H1 (cell line): ENCODE results near the gene TNRC6C. TPM values are rescaled to one million over a fixed set of nuclear protein-coding genes. Genes with fewer than 3 reads are reported as not detected.

Experiments
- CTCF ChIA-PET: fragments of 300-600 bp; sonication (Branson Sonifier 250); formaldehyde crosslinking; loops from one replicate; lab custom pipeline; 2021; ENCODE audit not compliant: partially characterized antibody; lab: Charles Lee
- POLR2A ChIA-PET: fragments of 300-600 bp; sonication (Branson Sonifier 250); formaldehyde crosslinking; loops from one replicate; lab custom pipeline; 2021; ENCODE audit warnings: inconsistent platforms; ENCODE audit not compliant: partially characterized antibody; lab: Charles Lee
- DNase-seq, 2 experiments: peaks; one replicate each; pipeline versions ENCODE4 v3.0.0 to v3.0.0-alpha.2; 2010 to 2022; ENCODE audit warnings: low spot score in 2 of 2, low read depth in 1 of 2, mixed read lengths in 1 of 2
- FAIRE-seq: peaks from 2 replicates; lab custom pipeline; 2011; peaks lifted over from hg19 to GRCh38; lab: Jason Lieb, UNC
- H2AFZ ChIP-seq: 2 replicates; pipeline ENCODE4 v1.8.1; 2012; ENCODE audit warnings: low read length, inconsistent platforms
- H2AK5ac ChIP-seq: 2 replicates; pipeline ENCODE4 v1.6.1; 2013; ENCODE audit warnings: low read depth, low read length
- H2BK120ac ChIP-seq: replicated peaks from 2 replicates; pipeline ENCODE3; 2013; ENCODE audit warnings: low read depth, low read length, inconsistent platforms
- H2BK12ac ChIP-seq: 2 replicates; pipeline ENCODE4 v1.6.1; 2013; ENCODE audit warnings: low read depth, low read length
- H2BK15ac ChIP-seq: 2 replicates; pipeline ENCODE4 v1.6.1; 2013; ENCODE audit warnings: low read length
- H2BK20ac ChIP-seq: 2 replicates; pipeline ENCODE4 v1.6.1; 2013; ENCODE audit warnings: low read length
- H2BK5ac ChIP-seq: 2 replicates; pipeline ENCODE4 v1.6.1; 2013; ENCODE audit warnings: low read depth, low read length
- H3K14ac ChIP-seq: 2 replicates; pipeline ENCODE4 v1.6.1; 2013; ENCODE audit warnings: inconsistent platforms; ENCODE audit not compliant: insufficient read length
- H3K18ac ChIP-seq: 2 replicates; pipeline ENCODE4 v1.6.1; 2013; ENCODE audit warnings: low read length; ENCODE audit errors: extremely low read depth
- H3K23ac ChIP-seq: 2 replicates; pipeline ENCODE4 v1.6.1; 2013; ENCODE audit warnings: inconsistent platforms; ENCODE audit not compliant: insufficient read length
- H3K23me2 ChIP-seq: 2 replicates; pipeline ENCODE4 v1.6.1; 2013; ENCODE audit warnings: low read depth, low read length
- H3K27ac ChIP-seq: 2 replicates; pipeline ENCODE4 v1.6.1; 2011; ENCODE audit warnings: low read depth, low read length, inconsistent platforms
- H3K27me3 ChIP-seq, 4 experiments: replicated peaks in 1 of 4; 1 replicate in 1 of 4; 2 replicates in 3 of 4; pipeline versions ENCODE4 v1.6.1 to v1.8.1; 2011 to 2013; ENCODE audit warnings: low read length in 3 of 4, mild to moderate bottlenecking in 3 of 4, inconsistent platforms in 2 of 4, mixed read lengths in 2 of 4, moderate library complexity in 1 of 4; ENCODE audit not compliant: control insufficient read depth in 3 of 4, insufficient read depth in 3 of 4; ENCODE audit errors: extremely low read depth in 1 of 4
- H3K36me3 ChIP-seq, 4 experiments: 2 replicates each; pipeline versions ENCODE4 v1.6.1 to v1.8.1; 2011 to 2013; ENCODE audit warnings: mild to moderate bottlenecking in 4 of 4, low read length in 3 of 4, moderate library complexity in 2 of 4, control low read depth in 1 of 4, inconsistent platforms in 1 of 4; ENCODE audit not compliant: insufficient read depth in 4 of 4, control insufficient read depth in 2 of 4
- H3K4ac ChIP-seq: replicated peaks from 2 replicates; pipeline ENCODE3; 2013; ENCODE audit warnings: low read length, low read depth, mixed read lengths, inconsistent platforms; ENCODE audit not compliant: insufficient read length
- H3K4me1 ChIP-seq, 4 experiments: replicated peaks in 1 of 4; 1 replicate in 1 of 4; 2 replicates in 3 of 4; pipeline versions ENCODE4 v1.6.1 to v1.8.1; 2011 to 2013; ENCODE audit warnings: low read length in 3 of 4, inconsistent platforms in 2 of 4, mixed read lengths in 1 of 4; ENCODE audit not compliant: insufficient read depth in 4 of 4, control insufficient read depth in 3 of 4
- H3K4me2 ChIP-seq, 2 experiments: 2 replicates each; pipeline versions ENCODE4 v1.6.1 to v1.8.1; 2011 to 2013; ENCODE audit warnings: low read depth in 2 of 2, low read length in 2 of 2, control low read depth in 1 of 2, inconsistent platforms in 1 of 2, mild to moderate bottlenecking in 1 of 2; ENCODE audit not compliant: insufficient read depth in 1 of 2
- H3K4me3 ChIP-seq, 4 experiments: fragments of 200-600, 300-600 bp in 1 of 4; sonication (generic), shearing (Covaris generic), sonication (Bioruptor Twin) in 1 of 4; 2 replicates each; pipeline versions ENCODE4 v1.5.1 to v1.8.1; 2011 to 2016; ENCODE audit warnings: low read length in 4 of 4, low read depth in 3 of 4, control low read depth in 2 of 4, inconsistent platforms in 2 of 4, mild to moderate bottlenecking in 2 of 4, mixed read lengths in 1 of 4, moderate library complexity in 1 of 4; ENCODE audit not compliant: insufficient read depth in 2 of 4; ENCODE audit errors: extremely low read depth in 1 of 4
- H3K56ac ChIP-seq: replicated peaks from 2 replicates; pipeline ENCODE3; 2013; ENCODE audit warnings: low read depth, mild to moderate bottlenecking, mixed read lengths, low read length, inconsistent platforms; ENCODE audit not compliant: insufficient read length
- H3K79me1 ChIP-seq: 2 replicates; pipeline ENCODE4 v1.6.1; 2013; ENCODE audit warnings: low read depth, low read length, control low read depth
- H3K79me2 ChIP-seq, 2 experiments: 2 replicates each; pipeline versions ENCODE4 v1.6.1 to v1.8.1; 2012 to 2013; ENCODE audit warnings: low read length in 2 of 2, mild to moderate bottlenecking in 2 of 2, inconsistent platforms in 1 of 2; ENCODE audit not compliant: insufficient read depth in 2 of 2, control insufficient read depth in 1 of 2
- H3K9ac ChIP-seq, 4 experiments: replicated peaks in 1 of 4; 1 replicate in 1 of 4; 2 replicates in 3 of 4; pipeline versions ENCODE4 v1.6.1 to v1.8.1; 2011 to 2013; ENCODE audit warnings: low read depth in 3 of 4, low read length in 3 of 4, control low read depth in 2 of 4, mild to moderate bottlenecking in 2 of 4, moderate library complexity in 2 of 4, inconsistent platforms in 1 of 4; ENCODE audit errors: extremely low read depth in 1 of 4
- H3K9me3 ChIP-seq, 2 experiments: 2 replicates each; pipeline versions ENCODE4 v1.6.1 to v1.8.1; 2012 to 2013; ENCODE audit warnings: mild to moderate bottlenecking in 2 of 2, moderate library complexity in 2 of 2, control low read depth in 1 of 2, inconsistent platforms in 1 of 2, low read depth in 1 of 2, low read length in 1 of 2, mixed read lengths in 1 of 2; ENCODE audit not compliant: insufficient read depth in 2 of 2
- H4K20me1 ChIP-seq, 2 experiments: replicated peaks in 1 of 2; 2 replicates each; pipeline versions ENCODE3 to v1.8.1; 2011 to 2013; ENCODE audit warnings: inconsistent platforms in 2 of 2, low read length in 2 of 2, mild to moderate bottlenecking in 1 of 2; ENCODE audit not compliant: insufficient read depth in 2 of 2, control insufficient read depth in 1 of 2
- H4K5ac ChIP-seq: 2 replicates; pipeline ENCODE4 v1.6.1; 2013; ENCODE audit warnings: low read length, low read depth, mixed read lengths, inconsistent platforms; ENCODE audit not compliant: insufficient read length
- H4K8ac ChIP-seq: 2 replicates; pipeline ENCODE4 v1.8.0; 2013; ENCODE audit warnings: mild to moderate bottlenecking, moderate library complexity, low read length, inconsistent platforms; ENCODE audit not compliant: insufficient read depth; ENCODE audit errors: extremely low read depth
- H4K91ac ChIP-seq: replicated peaks from 2 replicates; pipeline ENCODE3; 2013; ENCODE audit warnings: low read length, mixed read lengths, inconsistent platforms; ENCODE audit not compliant: insufficient read length
- HDAC2 ChIP-seq, 2 experiments: fragments of 300-600 bp in 1 of 2; sonication (generic) in 1 of 2; IDR thresholded peaks; 2 replicates each; pipeline ENCODE4 v1.6.1; 2011 to 2012; ENCODE audit warnings: low read depth in 2 of 2, low read length in 2 of 2, mild to moderate bottlenecking in 2 of 2, moderate library complexity in 2 of 2, borderline replicate concordance in 1 of 2, inconsistent platforms in 1 of 2
- HDAC6 ChIP-seq: IDR thresholded peaks from one replicate; pipeline ENCODE4 v1.7.1; 2012; ENCODE audit warnings: low read depth, mild to moderate bottlenecking, inconsistent platforms, low read length, moderate library complexity
- SIX5 ChIP-seq: IDR thresholded peaks from 2 replicates; pipeline ENCODE4 v1.6.1; 2011; ENCODE audit warnings: mild to moderate bottlenecking, low read depth, low read length
- WGBS, 2 experiments: shearing (Covaris generic) in 1 of 2; methylation state at CpG; one replicate each; pipeline versions ENCODE4 v1.1.6 to v1.1.7; 2013 to 2015; ENCODE audit warnings: low lambda C conversion rate in 2 of 2, mixed read lengths in 2 of 2, inconsistent platforms in 1 of 2, low coverage in 1 of 2, missing lambda C conversion rate in 1 of 2; ENCODE audit not compliant: insufficient replicate concordance in 2 of 2, insufficient coverage in 1 of 2, insufficient read length in 1 of 2; ENCODE audit errors: extremely low coverage in 1 of 2, missing lambda C conversion rate in 1 of 2; 5-methylcytosine and 5-hydroxymethylcytosine counted together
- polyA plus RNA-seq, 7 experiments: library from polyadenylated mRNA; depleted of rRNA in 3 of 7; stranded (reverse) in 5 of 7; unstranded in 2 of 7; fragments of >200 nt in 5 of 7; fragments of 200-250 nt in 2 of 7; gene quantifications; 1 replicate in 5 of 7; 2 replicates in 1 of 7; 4 replicates in 1 of 7; pipeline versions ENCODE4 v1.2.1 to v1.2.3, GENCODE V29; 2011 to 2013; ENCODE audit warnings: missing spikeins in 2 of 7, mixed read lengths in 2 of 7
- total RNA-seq: library from RNA; stranded (reverse); fragmentation: NEBNext Ultra II Directional; extraction: Animal tissue kit (Norgen Biotek cat#: 25700); gene quantifications from 2 replicates; pipeline ENCODE4 v1.2.1, GENCODE V29; 2021
- TF ChIP-seq, protein P1 (sequence below): IDR thresholded peaks from 2 replicates; pipeline ENCODE4 v1.6.1; 2011; ENCODE audit warnings: low read length, improper control_type of control experiment

The TNRC6C gene
- total and polyA plus RNA-seq, 2 of the 8 experiments (the other 6 are each of a cell fraction or from before 2014, with no cell fraction given), result 2.8 to 28.9 TPM

DNA sequence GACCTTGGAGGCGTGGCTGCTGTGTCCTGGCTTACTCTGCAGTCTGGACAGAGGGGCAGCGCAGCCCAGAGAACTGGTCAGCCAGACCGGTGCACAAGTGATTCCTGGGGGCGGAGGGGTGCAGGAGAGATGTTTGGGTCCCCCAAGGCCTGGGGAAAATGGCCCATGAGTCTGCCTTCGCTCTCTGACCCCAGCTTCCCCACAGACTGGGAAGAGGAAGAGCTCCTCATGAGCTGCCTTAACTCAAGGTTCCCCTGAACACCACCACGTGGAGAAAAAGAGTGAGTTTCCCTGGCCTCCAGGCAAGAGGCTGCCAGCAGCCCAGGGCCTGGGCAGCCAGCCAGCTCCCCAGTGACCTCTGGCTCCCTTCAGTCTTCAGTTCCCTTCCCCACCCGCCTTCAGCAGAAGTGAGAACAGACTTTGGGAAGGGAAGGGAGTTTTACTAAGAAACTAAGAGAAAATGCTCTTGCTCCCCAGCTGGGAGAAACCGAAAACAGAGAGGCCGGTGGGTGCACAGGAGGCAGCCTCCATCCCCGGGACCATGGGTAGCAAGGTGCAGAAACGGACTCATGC lies 185.7 kb downstream of the TNRC6C start:
- Histone ChIP-seq H4K8ac (peak overlapping the region; percentile 60; the same call in 1 of the 2 replicates), H3K23me2 (peaks cover 2% of the 10 kb centered on the region; the same call in 1 of the 2 replicates), H3K36me3 (no peaks in the 10 kb centered on the region), H3K56ac (no peak overlapping the region), H3K14ac (no peak overlapping the region), H3K4me3 (no peak overlapping the region), H3K27ac (no peak overlapping the region), H3K4ac (no peak overlapping the region), H3K9me3 (no peaks in the 10 kb centered on the region), H3K79me1 (no peaks in the 10 kb centered on the region), H2BK15ac (no peak overlapping the region), H3K4me2 (no peak overlapping the region), H4K20me1 (peaks cover 0 to 2% of the 10 kb centered on the region in 2 experiments), H3K9ac (no peak overlapping the region), H4K91ac (no peak overlapping the region), H2AK5ac (no peak overlapping the region), H3K27me3 (0 out of 7 replicates have a peak, but pooled peaks cover 0 to 2% (median 0%) of the 10 kb centered on the region in 4 experiments), H2AFZ (no peak overlapping the region), H2BK20ac (no peak overlapping the region), H2BK12ac (0 out of 2 replicates have a peak overlapping the region, but pooled peaks have one; percentile 17), H3K18ac (no peak overlapping the region), H3K4me1 (peaks cover 0 to 6% (median 5%) of the 10 kb centered on the region in 4 experiments; a peak in 3 of 7 replicates), H2BK120ac (no peak overlapping the region), H2BK5ac (no peak overlapping the region), H3K23ac (no peak overlapping the region), H3K79me2 (no peaks in the 10 kb centered on the region), H4K5ac (no peak overlapping the region)
- TF ChIP-seq HDAC2 (IDR thresholded peaks at IDR 0.05; ENCODE audit: borderline replicate concordance in 1 of 2, low read depth in 2 of 2, low read length in 2 of 2) (no peak), SIX5 (no peak), HDAC6 (no peak)
- TF ChIP-seq, protein P1, sequence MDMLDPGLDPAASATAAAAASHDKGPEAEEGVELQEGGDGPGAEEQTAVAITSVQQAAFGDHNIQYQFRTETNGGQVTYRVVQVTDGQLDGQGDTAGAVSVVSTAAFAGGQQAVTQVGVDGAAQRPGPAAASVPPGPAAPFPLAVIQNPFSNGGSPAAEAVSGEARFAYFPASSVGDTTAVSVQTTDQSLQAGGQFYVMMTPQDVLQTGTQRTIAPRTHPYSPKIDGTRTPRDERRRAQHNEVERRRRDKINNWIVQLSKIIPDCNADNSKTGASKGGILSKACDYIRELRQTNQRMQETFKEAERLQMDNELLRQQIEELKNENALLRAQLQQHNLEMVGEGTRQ, result no peak
- no peak for DNase-seq
- POLR2A ChIA-PET, result interaction anchor here (1.0 to 6.2 kb wide), 5 partner anchors 17 to 43 kb away, joined by 3 to 40 read pairs (median 5); partner anchors contain the start of genes AFMID, TK1 and TMC6
- 87% methylated on average over 11 of the region's 11 CpGs; no CpG with 5 or more reads in 1 of the 2 experiments for WGBS, 2 experiments
- no peak for FAIRE-seq
- CTCF ChIA-PET, result interaction anchor here (0.7 to 2.7 kb wide), 8 partner anchors 8 to 1295 kb away, joined by 3 to 19 read pairs (median 4); partner anchors contain the start of genes AFMID and TK1
